Activated CD4-positive, alpha-beta T cell treated with anti-CD3 and anti-CD28 coated beads for 48 hours (primary cell): Measurements from ENCODE around the gene RP9.

Source experiments
- DNase-seq: peaks from one replicate; pipeline ENCODE4 v3.0.0-alpha.2; 2020

The RP9 gene

GRCh38 chr7:33109005-33109757, at the start of gene RP9:
Gene RP9, minus strand, starts transcription at chr7:33109404. Its CDS starts 32 bp downstream, at chr7:33109372.
- DNase-seq: peak; percentile 84

GRCh38 chr7:33157781-33158180, 48.6 kb upstream of the RP9 start:
- no peak for DNase-seq

- no peak for DNase-seq
Measured at GRCh38 chr7:33157311-33157710, 48.1 kb upstream of the RP9 start.

- DNase-seq: no peak
Measured at GRCh38 chr7:33156441-33156840, 47.2 kb upstream of the RP9 start.

GRCh38 chr7:33155811-33156210, 46.6 kb upstream of the RP9 start:
- DNase-seq: no peak

GRCh38 chr7:33152087-33152486, 42.9 kb upstream of the RP9 start:
- DNase-seq: no peak

- DNase-seq: no peak
Measured at GRCh38 chr7:33145156-33145555, 36.0 kb upstream of the RP9 start.

- DNase-seq: no peak
Measured at GRCh38 chr7:33143996-33144718, 35.0 kb upstream of the RP9 start.

- DNase-seq: no peak
Measured at GRCh38 chr7:33142585-33142984, 33.4 kb upstream of the RP9 start.

- DNase-seq: no peak
Measured at GRCh38 chr7:33137103-33137502, 27.9 kb upstream of the RP9 start.

GRCh38 chr7:33130184-33130583, 21.0 kb upstream of the RP9 start:
- DNase-seq: no peak

- DNase-seq: no peak
Measured at GRCh38 chr7:33129806-33130153, 20.6 kb upstream of the RP9 start.

- DNase-seq: peak; percentile 95
Measured at GRCh38 chr7:33128990-33129805, 20.0 kb upstream of the RP9 start, which contains the start of gene BBS9. Gene BBS9, plus strand, starts transcription at chr7:33129564. Its CDS starts 16,689 bp downstream, at chr7:33146253.

- DNase-seq: no peak
Measured at GRCh38 chr7:33128631-33128989, 19.4 kb upstream of the RP9 start.

GRCh38 chr7:33127085-33127484, 17.9 kb upstream of the RP9 start:
- no peak for DNase-seq

GRCh38 chr7:33118383-33118782, 9.2 kb upstream of the RP9 start:
- DNase-seq: no peak

- no peak for DNase-seq
Measured at GRCh38 chr7:33114976-33115375, 5.8 kb upstream of the RP9 start.

GRCh38 chr7:33111614-33112013, 2.4 kb upstream of the RP9 start:
- DNase-seq: no peak

- DNase-seq: peak; percentile 8
Measured at GRCh38 chr7:33109758-33110238, 594 bp upstream of the RP9 start.

GRCh38 chr7:33108554-33109004, 625 bp downstream of the RP9 start:
- DNase-seq: peak; percentile 40

- DNase-seq: peak; percentile 35
Measured at GRCh38 chr7:33107136-33108066, 1.8 kb downstream of the RP9 start.

GRCh38 chr7:33101906-33102305, 7.3 kb downstream of the RP9 start:
- DNase-seq: no peak
